Measurements from ENCODE around the gene MPRIP.

The MPRIP gene

DNA sequence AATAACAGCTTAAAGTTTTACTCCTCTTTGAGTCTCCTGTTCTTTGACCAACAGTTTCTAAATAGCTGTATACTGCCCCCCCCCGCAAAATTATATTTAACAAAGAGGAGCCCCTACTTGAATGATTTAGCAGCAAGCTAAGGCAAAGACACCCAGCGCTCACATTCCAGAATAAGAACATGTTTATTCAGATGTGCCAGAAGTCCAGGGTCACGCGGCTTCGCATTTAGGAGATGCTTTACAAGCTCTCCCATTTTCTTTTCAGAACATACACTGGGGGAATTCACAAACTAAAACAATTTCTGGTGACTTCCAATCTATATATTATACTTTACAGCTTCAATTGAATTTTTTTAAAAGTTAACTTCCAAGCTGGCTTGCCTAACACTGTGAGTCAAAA, 158.6 kb downstream of the MPRIP start:
- peak overlapping the region; percentile 62 for H3K27ac Mint-ChIP-seq
- TF ChIP-seq, protein P1, sequence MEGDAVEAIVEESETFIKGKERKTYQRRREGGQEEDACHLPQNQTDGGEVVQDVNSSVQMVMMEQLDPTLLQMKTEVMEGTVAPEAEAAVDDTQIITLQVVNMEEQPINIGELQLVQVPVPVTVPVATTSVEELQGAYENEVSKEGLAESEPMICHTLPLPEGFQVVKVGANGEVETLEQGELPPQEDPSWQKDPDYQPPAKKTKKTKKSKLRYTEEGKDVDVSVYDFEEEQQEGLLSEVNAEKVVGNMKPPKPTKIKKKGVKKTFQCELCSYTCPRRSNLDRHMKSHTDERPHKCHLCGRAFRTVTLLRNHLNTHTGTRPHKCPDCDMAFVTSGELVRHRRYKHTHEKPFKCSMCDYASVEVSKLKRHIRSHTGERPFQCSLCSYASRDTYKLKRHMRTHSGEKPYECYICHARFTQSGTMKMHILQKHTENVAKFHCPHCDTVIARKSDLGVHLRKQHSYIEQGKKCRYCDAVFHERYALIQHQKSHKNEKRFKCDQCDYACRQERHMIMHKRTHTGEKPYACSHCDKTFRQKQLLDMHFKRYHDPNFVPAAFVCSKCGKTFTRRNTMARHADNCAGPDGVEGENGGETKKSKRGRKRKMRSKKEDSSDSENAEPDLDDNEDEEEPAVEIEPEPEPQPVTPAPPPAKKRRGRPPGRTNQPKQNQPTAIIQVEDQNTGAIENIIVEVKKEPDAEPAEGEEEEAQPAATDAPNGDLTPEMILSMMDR (IDR thresholded peaks at IDR 0.05) = no peak
- no peak for DNase-seq
- no peaks in the 10 kb centered on the region for H3K9me3 Mint-ChIP-seq
- H3K4me3 Mint-ChIP-seq = no peak overlapping the region
- H3K36me3 Mint-ChIP-seq (ENCODE audit: low read depth) = no peaks in the 10 kb centered on the region
- peaks cover 9% of the 10 kb centered on the region for H3K27me3 Mint-ChIP-seq (ENCODE audit: low read depth, poor library complexity)
- H3K4me1 Mint-ChIP-seq = peaks cover 26% of the 10 kb centered on the region

DNA sequence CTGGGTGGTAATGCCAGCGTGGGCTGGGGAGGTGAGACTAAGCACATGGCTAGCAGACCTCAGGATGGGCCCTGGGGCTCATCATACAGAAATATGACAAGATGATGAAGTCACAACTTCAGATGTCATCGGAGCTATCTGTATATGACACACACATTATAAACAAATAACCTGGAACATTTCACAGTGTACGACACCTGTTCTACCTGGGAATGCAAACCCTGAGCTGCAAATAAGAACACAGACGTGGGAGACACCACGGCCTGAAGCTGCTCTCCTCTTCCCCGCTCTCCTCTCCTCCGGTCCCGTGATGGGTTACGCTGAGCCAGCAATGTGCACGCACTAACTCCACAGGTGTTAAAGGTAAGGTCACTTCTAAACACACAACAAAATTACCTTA, 159.0 kb downstream of the MPRIP start:
- H3K27ac Mint-ChIP-seq = no peak overlapping the region
- no peaks in the 10 kb centered on the region for H3K36me3 Mint-ChIP-seq (ENCODE audit: low read depth)
- no peaks in the 10 kb centered on the region for H3K9me3 Mint-ChIP-seq
- peaks cover 26% of the 10 kb centered on the region for H3K4me1 Mint-ChIP-seq
- peaks cover 9% of the 10 kb centered on the region for H3K27me3 Mint-ChIP-seq (ENCODE audit: low read depth, poor library complexity)
- TF ChIP-seq, protein P1 (IDR thresholded peaks at IDR 0.05) = no peak
- no peak for DNase-seq
- H3K4me3 Mint-ChIP-seq = no peak overlapping the region

DNA sequence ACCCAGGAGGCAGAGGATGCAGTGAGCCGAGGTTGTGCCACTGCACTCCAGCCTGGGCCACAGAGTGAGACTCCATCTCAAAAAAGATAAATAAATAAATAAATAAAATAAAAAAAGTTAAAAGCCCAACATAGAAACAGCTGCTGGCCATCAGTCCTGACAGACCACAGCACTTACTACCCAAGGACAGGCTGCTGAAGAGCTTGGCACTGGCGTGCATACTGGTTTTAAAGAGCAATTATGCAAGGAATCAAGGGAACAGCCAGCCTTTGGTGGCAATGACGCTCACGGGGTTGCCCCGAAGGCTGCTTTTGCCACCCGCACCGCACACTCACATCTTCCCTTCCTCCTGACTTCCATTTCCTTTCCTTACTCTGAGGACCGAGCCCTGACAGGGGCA, 159.7 kb downstream of the MPRIP start:
- TF ChIP-seq, protein P1 (IDR thresholded peaks at IDR 0.05) = no peak
- Mint-ChIP-seq H3K4me3 (no peak overlapping the region), H3K4me1 (peaks cover 26% of the 10 kb centered on the region), H3K9me3 (no peaks in the 10 kb centered on the region), H3K27me3 (ENCODE audit: low read depth, poor library complexity) (peaks cover 9% of the 10 kb centered on the region), H3K36me3 (ENCODE audit: low read depth) (no peaks in the 10 kb centered on the region), H3K27ac (no peak overlapping the region)
- DNase-seq = no peak

DNA sequence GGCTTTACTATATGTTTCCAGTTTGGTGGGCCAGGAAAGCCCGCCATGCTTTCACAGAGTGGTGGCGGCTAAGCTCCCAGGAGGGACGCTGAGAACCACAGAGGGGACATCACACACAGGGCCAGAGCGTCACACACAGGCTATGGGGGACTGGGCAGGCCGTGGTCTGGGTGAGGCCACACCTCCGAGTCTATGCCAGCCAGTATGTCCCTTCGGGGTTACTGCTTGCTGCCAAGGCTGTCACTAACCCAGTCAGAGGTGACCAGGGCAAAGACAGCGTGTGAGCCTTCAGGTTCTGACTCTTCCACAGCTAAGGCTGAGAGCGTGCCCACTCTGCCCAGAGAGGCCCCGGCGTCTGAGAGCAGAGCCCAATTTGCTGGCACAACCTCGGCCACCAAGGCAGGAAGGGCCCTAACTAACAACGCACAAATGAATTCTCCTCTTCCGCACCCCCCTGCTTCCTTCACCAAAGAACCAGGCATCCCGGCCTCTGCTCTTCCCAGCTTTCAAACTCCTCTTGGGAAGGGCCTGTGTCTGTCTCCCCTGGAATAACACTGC, 161.0 kb downstream of the MPRIP start:
- peaks cover 26% of the 10 kb centered on the region for H3K4me1 Mint-ChIP-seq

DNA sequence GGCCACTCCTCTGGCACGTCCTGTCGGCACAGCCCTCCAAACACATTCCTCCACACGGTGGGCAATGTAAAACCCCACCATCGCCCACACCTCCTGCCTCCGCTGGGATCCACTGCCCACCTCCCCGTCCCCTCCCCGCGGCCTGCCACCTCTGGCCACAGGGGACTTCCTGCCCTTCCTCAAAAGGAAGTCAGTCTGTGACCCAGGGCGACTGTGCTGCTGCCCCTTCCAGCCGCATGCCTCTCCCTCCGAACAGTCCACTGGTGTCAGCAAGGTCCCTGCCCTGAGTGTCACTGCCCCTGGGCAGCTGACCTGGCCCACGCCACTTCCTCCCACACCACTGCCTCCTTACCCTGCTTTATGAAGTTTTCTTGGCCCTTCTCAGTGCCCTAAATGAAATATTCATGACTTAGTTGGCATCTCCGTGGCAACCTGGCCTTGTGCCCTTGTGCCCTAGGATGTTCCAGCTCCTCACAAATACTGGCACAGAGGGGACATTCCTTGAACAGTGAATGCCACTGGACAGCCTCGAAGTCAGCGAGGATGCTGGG, 161.9 kb downstream of the MPRIP start:
- peak overlapping the region; percentile 40 for H3K27ac Mint-ChIP-seq
- H3K4me3 Mint-ChIP-seq = no peak overlapping the region
- H3K27me3 Mint-ChIP-seq (ENCODE audit: low read depth, poor library complexity) = peaks cover 9% of the 10 kb centered on the region

More for the DNA sequence above, 161.0 kb downstream of the MPRIP start:
- Mint-ChIP-seq H3K27ac (peak overlapping the region; percentile 78), H3K9me3 (no peaks in the 10 kb centered on the region), H3K36me3 (ENCODE audit: low read depth) (no peaks in the 10 kb centered on the region), H3K27me3 (ENCODE audit: low read depth, poor library complexity) (peaks cover 9% of the 10 kb centered on the region), H3K4me3 (no peak overlapping the region)
- TF ChIP-seq, protein P1 (IDR thresholded peaks at IDR 0.05) = no peak
- no peak for DNase-seq

More for the DNA sequence above, 161.9 kb downstream of the MPRIP start:
- peaks cover 25% of the 10 kb centered on the region for H3K4me1 Mint-ChIP-seq
- H3K9me3 Mint-ChIP-seq = no peaks in the 10 kb centered on the region
- TF ChIP-seq, protein P1 (IDR thresholded peaks at IDR 0.05) = no peak
- no peaks in the 10 kb centered on the region for H3K36me3 Mint-ChIP-seq (ENCODE audit: low read depth)
- DNase-seq = no peak
